GM19452 (cell line): ENCODE results near the gene PP2D1.
"Not testable (repeated sequence)": the region's sequence is repeated elsewhere in the genome, so short reads cannot be mapped to it uniquely, and the experiment has no call there.

Source experiments
- ATAC-seq: cut with Tn5 transposase; IDR thresholded peaks from one replicate; pipeline ENCODE4 v1.9.1; 2021; ENCODE audit not compliant: unreplicated experiment

The PP2D1 gene, protein sequence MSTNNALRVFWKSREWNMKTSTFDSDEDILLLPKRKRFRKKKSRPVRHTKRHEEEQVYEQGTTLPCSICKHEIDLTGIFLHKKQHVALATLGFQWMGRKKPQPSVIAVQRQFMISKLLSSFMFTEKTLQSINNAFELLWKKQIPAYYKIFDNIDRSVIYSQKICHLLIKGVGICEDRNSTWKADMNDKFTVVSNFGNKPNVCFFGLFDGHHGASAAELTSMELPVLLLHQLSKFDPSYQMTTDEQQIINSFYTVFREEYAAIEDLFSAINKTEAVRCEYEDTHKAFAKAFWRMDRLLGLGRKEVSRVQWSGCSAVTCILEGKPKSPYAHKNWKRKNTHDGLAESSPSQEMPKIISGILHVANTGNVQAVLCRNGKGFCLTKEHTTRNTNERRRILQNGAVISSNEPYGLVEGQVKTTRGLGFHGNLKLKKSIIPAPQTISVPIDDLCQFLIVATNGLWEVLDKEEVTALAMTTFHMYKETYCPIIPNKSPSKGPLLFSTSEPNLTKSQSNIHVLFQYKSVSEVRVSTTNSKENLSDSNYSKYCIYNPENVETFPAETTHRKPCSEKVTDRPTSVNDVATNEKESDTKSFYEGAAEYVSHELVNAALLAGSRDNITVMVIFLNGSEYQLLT

DNA sequence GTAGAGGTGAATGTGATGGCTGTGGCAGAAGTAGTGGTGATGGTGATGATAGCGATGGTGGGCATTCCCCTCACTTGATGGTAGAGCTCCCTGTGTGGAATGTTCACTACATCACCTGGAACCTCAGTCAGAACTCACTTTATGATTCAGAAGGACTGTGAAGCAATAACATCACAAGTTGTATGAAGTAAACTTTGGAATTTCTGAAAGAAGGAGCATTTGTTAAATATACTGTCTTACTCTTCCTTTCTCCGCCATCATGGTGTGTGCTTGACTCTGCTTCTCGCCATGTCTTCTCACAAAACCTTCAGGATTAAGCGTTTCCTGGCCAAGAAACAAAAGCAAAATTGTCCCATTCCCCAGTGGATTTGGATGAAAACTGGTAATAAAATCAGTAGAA, at the start of gene PP2D1:
Gene PP2D1, minus strand, starts transcription at position 101 of the 400 bp plus-strand sequence. CDS start 192 bp downstream, outside the sequence.
- no peak for ATAC-seq

DNA sequence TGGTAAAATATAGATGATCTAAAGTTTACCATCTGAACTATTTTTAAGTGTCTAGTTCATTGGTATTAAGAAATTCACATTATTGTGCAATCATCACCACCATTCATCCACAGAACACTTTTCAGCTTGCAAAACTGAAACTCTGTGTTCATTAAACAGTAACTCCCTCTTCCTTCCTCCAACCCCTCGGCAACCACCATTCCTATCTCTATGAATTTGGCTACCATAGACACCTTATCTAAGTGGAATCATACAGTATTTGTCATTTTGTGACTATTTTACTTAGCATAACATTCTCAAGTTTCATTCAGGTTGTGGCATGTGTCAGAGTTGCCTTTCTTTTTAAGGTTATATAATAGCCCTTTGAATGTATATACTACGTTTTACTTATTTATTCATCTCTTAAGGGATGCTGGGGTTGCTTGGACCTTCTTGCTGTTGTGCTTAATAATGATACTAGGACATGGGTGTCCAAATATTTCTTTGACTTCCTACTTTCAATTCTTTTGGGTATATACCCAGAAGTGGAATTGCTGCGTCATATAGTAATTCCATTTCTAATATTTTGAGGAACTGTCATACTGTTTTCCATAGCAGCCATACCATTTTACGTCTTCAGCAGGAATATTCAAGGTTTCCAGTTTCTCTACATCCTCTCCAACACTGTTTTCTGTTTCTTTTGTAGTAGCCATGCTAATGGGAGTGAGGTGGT, 49.1 kb upstream of the PP2D1 start:
- ATAC-seq: peak; percentile 84

DNA sequence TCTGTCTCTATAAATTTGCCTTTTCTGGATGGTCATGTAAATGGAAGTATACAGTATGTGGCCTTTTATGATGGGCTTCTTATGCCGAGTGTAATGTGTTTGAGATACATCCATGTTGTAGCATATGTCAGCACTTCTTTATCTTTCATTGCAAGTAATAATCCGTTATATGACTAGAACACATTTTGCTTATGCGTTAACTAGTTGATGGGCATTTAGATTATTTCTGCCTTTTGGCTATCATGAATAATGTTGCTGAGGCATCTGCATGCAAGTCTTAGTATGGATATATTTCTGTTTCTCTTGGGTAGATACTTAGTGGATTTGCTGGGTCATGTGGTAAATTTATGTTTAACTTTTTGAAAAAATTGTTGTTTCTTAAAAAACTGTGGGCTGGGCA, 47.9 kb upstream of the PP2D1 start:
- no peak for ATAC-seq

DNA sequence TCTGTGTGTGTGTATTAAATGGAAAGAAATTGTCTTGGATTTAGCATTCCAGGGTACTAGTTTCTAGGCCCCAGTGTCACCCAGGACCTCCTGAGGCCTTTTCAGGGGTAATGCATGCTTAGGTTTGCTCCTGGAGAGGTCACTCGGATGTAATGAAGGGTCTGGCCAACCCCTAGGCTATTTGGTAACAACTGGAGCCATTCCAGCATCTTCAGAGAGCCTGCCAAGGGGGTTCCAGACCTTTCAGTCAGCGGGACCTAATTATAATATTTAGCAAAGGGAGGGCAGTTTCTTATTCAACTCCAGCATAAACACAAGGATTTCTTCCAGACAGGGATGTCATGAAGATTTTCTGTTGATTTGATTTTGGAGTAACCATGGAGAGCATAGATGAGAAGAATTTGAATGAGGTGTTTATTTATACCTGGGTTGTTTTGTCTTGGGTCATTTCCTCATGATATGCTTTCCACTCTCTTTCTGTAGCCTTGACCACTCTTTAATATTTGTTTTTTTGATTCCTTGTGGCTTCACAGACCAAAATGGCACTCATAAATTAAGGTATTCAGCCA, 45.6 kb upstream of the PP2D1 start:
- ATAC-seq: no peak

DNA sequence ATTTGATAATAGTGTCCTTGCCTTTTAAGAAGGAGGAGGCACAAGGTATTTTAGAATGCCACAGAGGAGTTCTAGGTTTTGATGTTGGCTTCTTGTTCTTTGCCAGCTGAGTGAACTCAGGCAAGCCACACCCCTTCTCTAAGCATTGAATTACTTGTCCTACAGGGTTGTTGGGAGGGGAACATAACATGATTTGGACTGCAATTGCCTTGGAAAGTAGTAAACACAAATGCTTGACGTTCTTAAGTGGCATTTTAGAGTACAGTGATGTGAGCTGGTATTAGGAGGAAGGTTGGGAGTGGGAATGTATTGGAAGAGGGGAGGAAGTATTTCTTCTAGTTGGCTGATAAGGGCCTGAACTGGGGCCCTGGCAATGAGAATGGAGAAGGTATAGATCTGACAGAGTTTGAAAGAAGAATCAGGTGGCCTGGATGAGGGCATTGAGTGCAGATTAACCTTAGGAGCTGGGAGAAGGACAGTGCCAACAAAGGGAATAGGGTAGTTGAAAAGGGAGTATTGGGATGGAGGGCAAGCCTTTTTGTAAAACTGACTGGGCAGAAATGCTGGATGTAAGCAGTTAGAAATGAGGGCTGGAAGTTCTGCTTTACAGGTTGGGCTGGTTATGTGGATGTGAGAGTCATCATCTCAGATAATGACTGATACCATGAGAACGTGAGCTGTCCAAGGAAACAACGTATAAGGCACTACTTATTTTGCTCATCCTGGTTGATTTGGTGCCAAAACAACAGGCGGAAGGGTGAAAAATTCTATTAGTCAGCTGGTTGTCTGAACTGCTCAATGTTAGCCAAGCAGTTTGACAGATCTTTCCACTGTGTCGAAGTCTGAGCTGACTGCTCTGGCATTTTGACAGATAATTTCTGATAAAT, 44.9 kb upstream of the PP2D1 start:
- ATAC-seq: no peak

DNA sequence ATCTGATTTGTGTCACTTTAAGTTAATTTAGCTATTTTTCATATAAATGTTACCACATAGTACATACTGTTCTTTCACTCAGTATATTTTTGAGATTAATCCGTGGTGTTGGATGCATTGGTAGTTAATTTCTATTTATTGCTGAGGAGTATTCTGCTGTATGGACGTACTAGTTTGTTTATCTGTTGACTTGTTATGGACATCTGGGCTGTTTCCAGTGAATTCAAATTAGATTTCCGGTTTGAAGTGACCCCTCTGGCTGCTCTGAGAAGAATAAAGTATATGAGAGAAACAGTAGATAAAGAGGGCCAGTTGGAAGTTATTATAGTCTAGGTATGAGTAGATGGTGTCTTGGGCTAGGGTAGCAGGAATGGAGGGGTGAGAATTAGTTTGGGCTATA, 43.8 kb upstream of the PP2D1 start:
- no peak for ATAC-seq

DNA sequence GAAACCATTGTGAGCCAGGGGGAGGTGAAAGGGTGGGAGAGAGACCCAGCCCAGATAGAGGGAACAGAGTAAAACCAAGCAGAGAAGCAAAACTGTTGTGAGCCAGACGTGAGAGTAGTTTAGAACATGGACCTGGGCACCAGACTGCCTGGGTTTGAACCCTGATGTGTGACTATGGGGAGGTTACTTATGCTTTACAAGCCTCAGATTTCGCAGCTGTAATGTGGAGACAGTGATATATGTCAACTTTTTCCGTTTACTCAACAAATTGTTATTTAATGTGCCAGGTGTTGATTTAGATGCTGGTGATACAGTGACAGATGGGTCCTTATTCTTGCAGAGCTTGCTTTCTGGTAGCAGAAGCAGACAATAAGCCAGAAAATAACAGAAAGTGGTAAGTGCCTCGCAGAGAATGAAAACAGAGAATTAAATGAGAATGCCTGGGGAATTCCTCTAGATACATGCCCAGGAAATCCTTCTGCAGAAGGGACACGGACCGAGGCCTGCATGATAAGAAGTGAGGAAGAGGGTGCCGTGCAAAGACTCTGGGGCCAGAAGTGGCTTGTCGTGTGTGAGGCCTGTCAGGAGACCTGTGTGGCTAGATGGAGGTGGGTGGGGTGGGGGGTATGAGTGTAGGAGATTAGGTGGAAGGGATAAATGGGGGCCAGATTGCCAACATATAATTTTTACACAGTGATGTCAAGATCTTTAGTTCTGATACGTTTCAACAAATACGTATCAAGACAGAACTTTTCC, 43.1 kb upstream of the PP2D1 start:
- peak; percentile 3 for ATAC-seq

DNA sequence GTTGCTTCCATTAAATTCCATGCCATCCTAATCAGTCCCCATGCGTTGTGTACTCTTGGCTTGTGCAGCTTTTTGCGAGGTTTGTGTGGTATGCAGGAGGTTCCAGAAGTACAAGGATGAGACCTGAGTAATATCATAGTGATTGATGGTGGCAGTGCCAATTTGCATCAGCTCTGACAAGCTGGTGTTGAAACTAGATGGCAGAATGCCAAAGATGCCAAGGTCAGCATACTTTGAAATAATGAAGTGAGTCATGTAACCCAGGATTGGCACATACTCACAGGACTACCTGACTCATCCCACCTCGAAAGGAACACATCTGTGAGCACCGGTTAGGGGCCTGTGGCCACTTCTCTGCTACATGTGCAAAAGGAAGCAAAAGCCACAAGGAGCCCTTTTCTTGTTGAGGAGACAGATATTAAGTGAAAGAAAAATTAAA, 42.5 kb upstream of the PP2D1 start:
- ATAC-seq: peak; percentile 93

DNA sequence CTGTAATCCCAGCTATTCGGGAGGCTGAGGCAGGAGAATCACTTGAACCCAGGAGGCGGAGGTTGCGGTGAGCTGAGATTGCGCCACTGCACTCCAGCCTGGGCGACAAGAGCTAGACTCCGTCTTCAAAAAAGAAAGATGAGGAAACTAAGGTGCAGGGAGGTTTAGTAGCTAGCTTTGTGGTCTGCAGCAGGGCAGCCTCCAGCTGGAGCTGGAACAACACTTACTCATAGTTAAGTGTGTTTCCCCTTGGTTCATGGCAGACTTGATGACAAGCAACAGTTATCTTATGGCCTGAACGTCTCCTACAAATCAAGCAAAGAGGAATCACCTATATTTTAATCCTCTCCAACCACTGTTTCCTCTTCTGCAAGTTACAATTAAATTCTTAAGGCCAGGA, 40.8 kb upstream of the PP2D1 start:
- ATAC-seq: no peak

DNA sequence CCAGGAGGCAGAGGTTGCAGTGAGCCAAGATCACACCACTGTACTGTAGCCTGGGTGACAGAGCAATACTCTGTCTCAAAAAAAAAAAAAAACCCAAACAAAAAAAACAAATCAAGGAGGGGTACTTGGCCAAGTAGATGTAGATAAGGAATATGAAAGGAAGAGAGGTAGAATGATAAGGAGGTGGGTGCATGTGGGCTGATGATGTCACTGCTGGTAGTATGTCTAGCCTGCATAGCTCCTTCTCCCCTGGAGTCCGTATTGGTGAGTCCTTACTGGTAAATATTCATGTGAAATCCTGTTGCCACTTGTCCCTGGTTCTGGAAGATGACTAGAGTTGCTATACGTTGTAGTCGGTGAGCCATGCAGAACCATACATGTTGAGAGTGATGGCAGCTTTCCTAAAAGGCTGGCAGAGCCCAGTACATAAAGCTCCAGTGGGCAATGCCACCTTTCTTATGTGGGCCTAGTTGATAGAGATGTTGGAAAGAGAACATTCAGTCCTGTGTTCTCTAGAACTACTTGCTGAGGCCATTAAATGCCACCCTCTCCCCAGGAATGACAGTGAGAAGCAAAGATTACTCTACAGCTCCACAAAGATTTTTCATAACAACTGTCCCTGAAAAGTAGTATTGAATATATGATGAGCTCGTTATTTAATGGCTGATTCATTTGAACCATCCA, 39.2 kb upstream of the PP2D1 start:
- ATAC-seq: no peak

DNA sequence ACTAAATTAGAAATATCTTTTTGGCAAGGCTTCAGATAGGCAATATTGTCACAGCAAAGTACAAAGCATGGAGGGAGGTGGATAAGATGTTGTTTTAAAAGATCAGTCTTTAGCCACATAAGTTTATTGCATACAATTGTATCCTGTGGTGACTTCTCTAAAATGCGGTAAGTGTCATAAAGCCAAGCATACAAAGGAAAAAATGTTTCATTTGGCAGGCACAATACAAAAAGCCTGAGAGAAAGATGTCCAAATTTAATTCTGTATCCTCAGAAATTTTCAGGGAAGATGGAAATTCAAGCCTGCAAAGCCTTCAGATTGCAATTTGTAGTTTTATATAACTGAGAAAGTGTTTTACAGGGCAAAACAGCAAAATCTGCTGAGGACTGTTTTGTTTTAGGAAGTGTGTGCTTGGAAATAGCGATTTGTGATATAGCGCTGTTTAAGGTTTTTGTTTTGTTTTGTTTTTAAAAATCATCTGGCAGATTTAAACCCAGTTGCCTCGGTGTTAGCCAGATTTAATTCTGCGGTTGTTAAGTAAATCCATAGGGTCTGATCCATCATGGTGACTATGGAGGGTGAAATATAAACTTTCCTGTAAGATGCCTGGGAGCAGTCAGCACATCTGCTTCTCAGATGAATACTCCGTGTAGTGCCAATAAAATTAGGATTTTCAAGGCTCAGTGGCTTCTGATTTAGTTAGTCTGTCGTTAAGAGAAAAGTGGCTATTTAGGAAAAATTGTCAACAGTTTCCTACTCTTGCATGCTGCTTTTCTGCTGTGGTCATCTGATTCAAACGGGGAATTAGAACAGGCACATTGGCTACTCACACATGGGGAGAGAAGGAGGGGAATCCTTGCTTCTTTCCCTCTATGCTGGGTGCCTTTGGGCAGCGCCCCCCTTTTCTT, 36.2 kb upstream of the PP2D1 start:
- ATAC-seq: peak; percentile 3

DNA sequence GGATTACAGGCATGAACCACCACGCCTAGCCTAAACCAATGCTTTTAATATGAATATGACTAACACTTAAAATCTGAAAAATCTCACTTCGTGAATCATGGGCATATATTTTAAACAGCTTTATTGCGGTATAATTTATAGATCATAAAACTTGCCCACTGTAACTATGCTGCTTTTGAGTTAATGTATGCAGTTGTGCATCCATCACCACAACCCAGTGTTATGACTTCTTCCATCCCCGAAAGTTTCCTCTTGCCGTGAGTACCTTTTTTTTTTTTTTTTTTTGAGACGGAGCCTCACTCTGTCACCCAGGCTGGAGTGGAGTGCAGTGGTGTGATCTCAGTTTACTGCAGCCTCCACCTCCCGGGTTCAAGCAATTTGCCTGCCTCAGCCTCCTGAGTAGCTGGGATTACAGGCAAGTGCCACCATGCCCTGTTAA, 35.3 kb upstream of the PP2D1 start:
- ATAC-seq: no peak

DNA sequence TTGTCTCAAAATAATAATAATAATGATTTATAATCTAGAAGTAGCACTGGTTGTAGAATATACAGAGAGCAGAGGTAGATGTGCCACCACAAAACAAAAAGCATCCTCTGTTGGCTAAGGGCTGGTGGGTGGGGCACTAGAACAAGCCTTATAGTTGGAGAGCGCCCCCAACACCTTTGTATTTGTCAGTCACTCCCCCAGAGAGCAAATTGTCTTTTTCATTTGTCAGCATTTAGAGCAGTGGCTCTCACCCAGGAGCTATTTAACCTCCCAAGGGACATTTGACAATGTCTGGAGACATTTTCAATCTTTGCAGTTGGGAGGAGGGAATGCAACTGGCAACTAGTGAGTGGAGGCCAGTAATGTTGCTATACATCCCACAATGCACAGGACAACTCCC, 34.5 kb upstream of the PP2D1 start:
- no peak for ATAC-seq

DNA sequence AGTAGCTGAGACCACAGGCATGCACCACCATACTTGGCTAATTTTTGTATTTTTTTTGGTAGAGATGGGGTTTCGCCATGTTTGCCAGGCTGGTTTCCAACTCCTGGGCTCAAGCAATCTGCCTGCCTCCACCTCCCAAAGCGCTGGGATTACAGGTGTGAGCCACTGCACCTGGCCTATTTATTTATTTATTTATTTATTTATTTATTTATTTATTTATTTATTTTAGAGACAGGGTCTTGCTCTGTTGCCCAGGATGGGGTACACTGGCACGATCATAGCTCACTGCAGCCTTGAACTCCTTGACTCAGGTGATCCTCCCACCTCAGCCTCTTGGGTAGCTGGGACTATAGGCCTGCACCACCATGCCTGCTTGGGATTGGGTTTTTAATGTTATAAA, 33.1 kb upstream of the PP2D1 start:
- not testable (repeated sequence) for ATAC-seq

DNA sequence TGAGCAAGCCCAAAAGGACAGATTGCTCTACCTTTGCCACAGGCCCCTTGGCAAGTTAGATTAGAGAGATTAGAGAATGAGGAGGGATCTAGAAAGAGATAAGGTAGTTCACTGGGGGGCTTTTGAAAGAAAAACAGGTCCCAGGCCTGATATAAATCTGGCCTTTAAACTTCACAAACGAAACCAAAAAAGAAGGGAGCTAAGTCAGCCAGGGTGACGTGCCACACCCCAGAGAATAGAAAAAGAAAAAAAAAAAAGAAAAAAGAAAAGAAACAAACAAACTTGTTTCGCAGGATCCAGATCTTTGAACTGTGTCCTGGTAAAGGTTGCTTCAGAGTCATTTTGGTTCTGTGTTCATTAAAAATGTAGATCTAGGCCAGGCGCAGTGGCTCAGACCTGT, 31.8 kb upstream of the PP2D1 start:
- no peak for ATAC-seq

DNA sequence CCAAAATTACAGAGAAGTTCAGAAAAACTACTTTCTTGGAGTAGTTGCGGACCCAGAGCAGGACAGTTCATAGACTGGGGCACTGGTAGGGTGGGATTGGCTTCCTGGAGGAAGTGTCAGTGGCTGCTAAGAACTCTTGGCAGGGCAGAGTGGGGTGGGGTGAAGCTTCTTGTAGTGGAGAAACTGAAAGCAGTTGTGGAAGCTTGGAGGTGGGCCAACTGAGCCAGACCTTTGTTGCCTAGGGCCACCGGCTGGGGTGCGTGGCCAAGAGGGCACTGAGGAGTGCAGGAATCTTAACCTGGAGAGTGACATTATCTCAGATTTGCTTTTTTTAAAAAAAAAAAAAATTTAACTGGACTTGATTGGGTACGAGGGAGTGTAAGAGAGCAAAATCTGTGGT, 31.3 kb upstream of the PP2D1 start:
- peak; percentile 19 for ATAC-seq

DNA sequence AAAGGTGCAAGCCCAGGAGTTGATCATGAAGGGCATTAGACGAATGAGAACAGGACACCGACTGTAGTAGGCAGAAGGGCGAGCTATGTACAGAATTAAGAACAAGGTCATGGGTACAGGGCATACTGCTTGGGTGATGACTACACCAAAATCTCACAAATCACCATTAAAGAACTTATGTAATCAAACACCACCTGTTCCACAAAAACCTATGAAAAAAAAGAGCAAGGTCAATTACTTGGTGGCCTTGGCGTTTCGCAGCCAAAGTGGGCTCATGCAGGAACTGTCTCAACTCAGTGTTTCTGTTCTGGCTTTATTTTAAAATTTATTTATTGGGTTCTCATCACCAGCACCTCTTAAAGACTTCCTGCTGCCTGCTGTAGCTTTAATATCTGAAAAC, 30.3 kb upstream of the PP2D1 start:
- no peak for ATAC-seq

DNA sequence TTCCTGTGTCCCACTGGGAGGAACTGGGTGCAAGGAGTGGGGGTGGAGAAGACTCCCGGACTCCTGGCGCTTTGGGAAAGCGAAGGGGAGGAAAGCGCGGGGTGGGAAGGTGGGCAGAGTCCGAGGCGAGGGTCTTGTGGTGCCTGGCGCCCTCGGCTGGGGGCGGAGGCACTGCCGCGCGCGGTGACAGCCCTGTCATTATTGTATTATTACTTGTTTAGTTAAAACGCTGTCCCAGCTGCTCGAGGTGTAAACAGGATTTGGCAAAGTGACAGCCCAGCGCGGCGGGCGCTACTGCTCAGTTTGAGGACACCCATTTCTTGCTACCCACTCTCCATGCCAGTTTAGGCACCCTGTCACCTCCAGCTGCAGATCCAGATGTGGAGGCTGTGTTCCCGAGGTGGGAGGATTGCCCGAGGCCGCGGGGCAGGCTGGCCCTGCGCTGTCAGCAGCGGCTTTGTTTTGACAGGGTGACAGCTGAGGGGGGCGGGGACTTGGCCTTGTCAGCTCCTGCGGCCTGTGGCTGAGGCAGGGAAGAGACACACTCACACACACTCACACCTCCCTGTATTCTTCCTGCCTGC, 29.2 kb upstream of the PP2D1 start:
- peak; percentile 40 for ATAC-seq
